CD4-positive, alpha-beta T cell (primary cell): ENCODE measurements around the gene PLP2. TPM values are rescaled to one million over a fixed set of nuclear protein-coding genes. Genes with fewer than 3 reads are reported as not detected.

Experiments
- ATAC-seq: fragments of 200-7000 bp; cut with Tn5 transposase; one replicate; pipeline ENCODE4 v1.10.0; 2022; ENCODE audit warnings: mild to moderate bottlenecking; ENCODE audit not compliant: poor library complexity
- CTCF ChIA-PET: fragments of 350-600 bp; sonication (Branson Sonifier 250); formaldehyde crosslinking; loops from one replicate; lab custom pipeline; 2021; ENCODE audit warnings: antibody characterized with exemption, inconsistent platforms; lab: Charles Lee
- POLR2A ChIA-PET: fragments of 350-600 bp; sonication (Branson Sonifier 250); formaldehyde crosslinking; loops from one replicate; lab custom pipeline; 2021; ENCODE audit warnings: antibody characterized with exemption, inconsistent platforms; lab: Charles Lee
- DNase-seq, 14 experiments: peaks; one replicate each; pipeline ENCODE4 v3.0.0-alpha.2; 2013 to 2020; ENCODE audit warnings: mixed read lengths in 2 of 14
- H3K27ac ChIP-seq, 2 donors: one replicate each; pipeline versions ENCODE4 v1.5.1 to v1.7.0; 2013; ENCODE audit warnings: low read length in 2 of 2, low read depth in 1 of 2, mild to moderate bottlenecking in 1 of 2
- H3K27me3 ChIP-seq, 2 experiments: 1 replicate in 1 of 2; 2 replicates in 1 of 2; pipeline versions ENCODE4 v1.6.1 to v1.7.0; 2013; ENCODE audit warnings: low read length in 2 of 2, control low read depth in 1 of 2, mild to moderate bottlenecking in 1 of 2, moderate library complexity in 1 of 2; ENCODE audit not compliant: insufficient read depth in 2 of 2, control insufficient read depth in 1 of 2
- H3K36me3 ChIP-seq: one replicate; pipeline ENCODE4 v1.6.1; 2013; ENCODE audit warnings: low read length, control low read depth; ENCODE audit not compliant: insufficient read depth
- H3K4me1 ChIP-seq: one replicate; pipeline ENCODE4 v1.6.1; 2013; ENCODE audit warnings: low read length, control low read depth; ENCODE audit not compliant: insufficient read depth
- H3K4me3 ChIP-seq: one replicate; pipeline ENCODE4 v1.5.1; 2013; ENCODE audit warnings: mild to moderate bottlenecking, low read length, moderate library complexity
- H3K9me3 ChIP-seq, 2 experiments: 1 replicate in 1 of 2; 2 replicates in 1 of 2; pipeline versions ENCODE4 v1.6.1 to v1.7.0; 2013; ENCODE audit warnings: low read length in 2 of 2, mild to moderate bottlenecking in 2 of 2, control low read depth in 1 of 2, moderate library complexity in 1 of 2; ENCODE audit not compliant: control insufficient read depth in 1 of 2, insufficient read depth in 1 of 2
- H3K27ac Mint-ChIP-seq: one replicate; pipeline ENCODE4 v1.8.0; 2020; ENCODE audit warnings: mixed read lengths
- H3K27me3 Mint-ChIP-seq: one replicate; pipeline ENCODE4 v1.8.0; 2021; ENCODE audit warnings: mixed read lengths
- H3K36me3 Mint-ChIP-seq: one replicate; pipeline ENCODE4 v1.8.0; 2021; ENCODE audit warnings: low read depth, mixed read lengths
- H3K4me1 Mint-ChIP-seq: one replicate; pipeline ENCODE4 v1.8.0; 2021; ENCODE audit warnings: low read depth, mixed read lengths
- H3K4me3 Mint-ChIP-seq: one replicate; pipeline ENCODE4 v1.8.0; 2020; ENCODE audit warnings: mild to moderate bottlenecking, mixed read lengths
- H3K9me3 Mint-ChIP-seq: one replicate; pipeline ENCODE4 v1.8.0; 2020; ENCODE audit warnings: mixed read lengths
- intact Hi-C, 2 experiments: fragments of 100-400 bp; cut with DNase I in 1 of 2; cut with micrococcal nuclease in 1 of 2; formaldehyde crosslinking; loops; one replicate each; pipeline versions ENCODE4 v1.15.1 to v1.9.0; 2023 to 2025; cut with DNase I, micrococcal nuclease
- total RNA-seq, 174 experiments: library from RNA in 2 of 174; stranded (reverse) in 2 of 174; gene quantifications; one replicate each; pipeline ENCODE4 v1.2.3 and lab custom pipeline; 2021 to 2026
- TF ChIP-seq, protein P1 (sequence below): fragments of 200-600 bp; IDR thresholded peaks from one replicate; pipeline ENCODE4 v1.8.0; 2022; ENCODE audit warnings: antibody characterized with exemption, mild to moderate bottlenecking

PLP2 gene
- total RNA-seq, 2 experiments from 2014 or later, result 124 to 128 TPM

DNA sequence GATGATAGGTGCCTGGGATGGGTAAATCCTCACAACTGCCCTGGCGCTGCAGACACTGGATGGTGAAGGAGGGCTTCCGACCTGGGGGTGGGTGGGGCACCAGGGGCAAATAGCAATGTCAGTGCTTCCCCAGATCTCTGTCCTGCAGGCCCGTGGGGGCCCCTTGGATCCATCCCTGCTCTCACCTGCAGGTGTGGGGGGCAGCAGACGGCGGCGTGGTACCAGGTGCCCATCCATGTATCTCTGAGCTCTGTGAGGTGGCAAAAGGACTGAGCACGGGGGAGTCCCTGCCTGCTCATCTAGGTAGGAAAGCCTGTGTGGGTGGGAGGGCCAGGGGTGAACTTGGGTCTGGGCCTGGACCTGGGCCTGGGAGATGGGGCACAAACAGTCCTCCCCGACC is 34.8 kb downstream of the PLP2 start:
- no peaks in the 10 kb centered on the region for H3K4me1 ChIP-seq
- ChIA-PET POLR2A (no interaction called here), CTCF (interaction anchor here (1.2 kb wide), 1 partner anchor 14 kb away, joined by 3 read pairs; no protein-coding TSS in a partner anchor)
- no peak overlapping the region for H3K27ac ChIP-seq
- H3K36me3 ChIP-seq, result no peaks in the 10 kb centered on the region
- intact Hi-C loops, result no loop called here
- H3K9me3 Mint-ChIP-seq, result no peaks in the 10 kb centered on the region
- TF ChIP-seq, protein P1, sequence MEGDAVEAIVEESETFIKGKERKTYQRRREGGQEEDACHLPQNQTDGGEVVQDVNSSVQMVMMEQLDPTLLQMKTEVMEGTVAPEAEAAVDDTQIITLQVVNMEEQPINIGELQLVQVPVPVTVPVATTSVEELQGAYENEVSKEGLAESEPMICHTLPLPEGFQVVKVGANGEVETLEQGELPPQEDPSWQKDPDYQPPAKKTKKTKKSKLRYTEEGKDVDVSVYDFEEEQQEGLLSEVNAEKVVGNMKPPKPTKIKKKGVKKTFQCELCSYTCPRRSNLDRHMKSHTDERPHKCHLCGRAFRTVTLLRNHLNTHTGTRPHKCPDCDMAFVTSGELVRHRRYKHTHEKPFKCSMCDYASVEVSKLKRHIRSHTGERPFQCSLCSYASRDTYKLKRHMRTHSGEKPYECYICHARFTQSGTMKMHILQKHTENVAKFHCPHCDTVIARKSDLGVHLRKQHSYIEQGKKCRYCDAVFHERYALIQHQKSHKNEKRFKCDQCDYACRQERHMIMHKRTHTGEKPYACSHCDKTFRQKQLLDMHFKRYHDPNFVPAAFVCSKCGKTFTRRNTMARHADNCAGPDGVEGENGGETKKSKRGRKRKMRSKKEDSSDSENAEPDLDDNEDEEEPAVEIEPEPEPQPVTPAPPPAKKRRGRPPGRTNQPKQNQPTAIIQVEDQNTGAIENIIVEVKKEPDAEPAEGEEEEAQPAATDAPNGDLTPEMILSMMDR, result no peak
- no peak overlapping the region for H3K4me3 ChIP-seq
- H3K27me3 Mint-ChIP-seq, result no peaks in the 10 kb centered on the region
- H3K9me3 ChIP-seq, result no peaks in the 10 kb centered on the region
- H3K27ac Mint-ChIP-seq, result no peak overlapping the region
- H3K4me3 Mint-ChIP-seq, result no peak overlapping the region
- ATAC-seq (no peak), DNase-seq (no peak)
- no peaks in the 10 kb centered on the region for H3K4me1 Mint-ChIP-seq
- H3K27me3 ChIP-seq, result no peaks in the 10 kb centered on the region
- H3K36me3 Mint-ChIP-seq, result no peaks in the 10 kb centered on the region

DNA sequence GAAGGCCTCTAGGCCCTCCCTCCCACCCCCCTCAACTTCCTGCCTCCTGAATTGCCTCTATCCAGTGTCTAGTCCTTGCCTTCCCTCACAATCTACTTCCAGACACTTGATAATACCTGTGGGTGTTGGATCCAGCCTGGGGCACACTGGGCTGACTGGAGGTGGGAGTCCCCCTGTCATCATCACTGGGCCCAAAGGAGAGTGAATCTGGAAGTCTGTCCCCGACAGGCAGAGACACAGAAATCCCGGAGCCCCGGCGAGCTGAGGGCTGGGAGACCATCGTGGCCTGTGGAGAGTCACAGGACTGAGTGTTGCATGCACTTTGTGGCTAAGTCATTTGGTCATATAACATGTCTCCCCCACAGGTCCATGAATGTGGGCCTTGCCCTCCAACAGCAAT is 36.7 kb downstream of the PLP2 start:
- ChIA-PET POLR2A (no interaction called here), CTCF (no interaction called here)
- no peaks in the 10 kb centered on the region for H3K27me3 Mint-ChIP-seq
- H3K27ac Mint-ChIP-seq, result no peak overlapping the region
- Histone ChIP-seq H3K4me1 (no peaks in the 10 kb centered on the region), H3K9me3 (no peaks in the 10 kb centered on the region), H3K27ac (no peak overlapping the region), H3K4me3 (no peak overlapping the region), H3K36me3 (no peaks in the 10 kb centered on the region), H3K27me3 (no peaks in the 10 kb centered on the region)
- TF ChIP-seq, protein P1, result no peak
- intact Hi-C loops, result no loop called here
- H3K9me3 Mint-ChIP-seq, result no peaks in the 10 kb centered on the region
- DNase-seq (no peak), ATAC-seq (no peak)
- no peak overlapping the region for H3K4me3 Mint-ChIP-seq
- no peaks in the 10 kb centered on the region for H3K36me3 Mint-ChIP-seq
- H3K4me1 Mint-ChIP-seq, result no peaks in the 10 kb centered on the region

DNA sequence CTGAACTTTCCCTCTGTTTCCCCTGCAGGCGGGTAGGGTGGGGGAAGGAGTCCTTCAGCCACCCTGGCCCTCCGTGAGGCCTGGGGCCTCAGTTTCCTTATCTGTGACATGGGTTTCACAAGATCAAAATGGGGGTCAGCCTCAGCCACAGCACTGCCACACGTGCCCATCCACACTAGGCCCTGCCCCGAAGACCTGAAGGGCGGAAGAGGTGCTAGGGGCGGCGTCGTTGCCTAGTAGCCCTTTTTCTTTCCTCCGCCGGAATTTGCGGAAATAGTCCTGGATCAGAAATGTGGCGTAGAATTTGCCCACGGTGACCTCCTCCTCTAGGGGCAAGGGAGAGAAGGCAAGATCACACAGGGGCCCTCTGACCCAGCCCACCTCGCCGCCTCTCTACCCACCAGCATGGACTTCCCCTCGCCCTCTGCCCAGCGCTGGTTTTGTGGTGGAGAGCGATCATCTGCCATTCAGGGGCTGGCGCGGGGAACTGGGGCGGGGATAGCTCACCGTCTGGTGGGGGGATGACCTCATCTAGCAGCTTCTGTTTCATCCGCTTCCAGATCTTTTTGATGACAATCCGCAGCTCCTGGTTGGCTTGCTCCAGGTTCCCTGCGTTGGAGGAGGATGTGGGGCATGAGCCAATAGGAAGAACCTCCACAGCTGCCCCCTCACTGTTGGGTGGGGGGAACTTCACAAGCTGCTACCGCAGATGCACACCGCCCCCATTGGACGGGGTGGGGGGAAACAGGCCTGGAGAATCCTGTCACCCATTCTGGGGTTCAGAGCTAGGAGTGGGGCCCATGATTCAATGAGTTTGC is 37.9 kb downstream of the PLP2 start:
- H3K27me3 ChIP-seq, result no peaks in the 10 kb centered on the region
- CTCF ChIA-PET, result no interaction called here
- Mint-ChIP-seq H3K4me3 (no peak overlapping the region), H3K9me3 (no peaks in the 10 kb centered on the region), H3K27ac (no peak overlapping the region), H3K4me1 (no peaks in the 10 kb centered on the region), H3K36me3 (no peaks in the 10 kb centered on the region), H3K27me3 (no peaks in the 10 kb centered on the region)
- no peaks in the 10 kb centered on the region for H3K36me3 ChIP-seq
- intact Hi-C loops, result no loop called here
- no peak for DNase-seq
- TF ChIP-seq, protein P1, result no peak
- POLR2A ChIA-PET, result no interaction called here
- no peaks in the 10 kb centered on the region for H3K9me3 ChIP-seq
- no peak for ATAC-seq
- no peaks in the 10 kb centered on the region for H3K4me1 ChIP-seq
- no peak overlapping the region for H3K4me3 ChIP-seq
- H3K27ac ChIP-seq, result no peak overlapping the region
